Esophagus muscularis mucosa (tissue), 4 donors: ENCODE results near the gene PAQR4. TPM values are rescaled to one million over a fixed set of nuclear protein-coding genes. Genes with fewer than 3 reads are reported as not detected.

ENCODE experiments used
- DNase-seq: peaks from one replicate; pipeline ENCODE4 v3.0.0-alpha.2; 2017; ENCODE audit errors: extremely low spot score
- H3K27ac ChIP-seq, 4 donors: fragments of 200-600 bp; sonication (generic); replicated peaks in 1 of 4; 1 replicate in 3 of 4; 2 replicates in 1 of 4; pipeline ENCODE4 v1.5.1; 2016 to 2019; ENCODE audit warnings: mild to moderate bottlenecking in 1 of 4
- H3K27me3 ChIP-seq, 4 donors: fragments of 200-600 bp; sonication (generic); one replicate each; pipeline versions ENCODE4 v1.5.1 to v1.6.0; 2016 to 2019
- H3K36me3 ChIP-seq, 4 donors: fragments of 200-600 bp; sonication (generic); one replicate each; pipeline ENCODE4 v1.5.1; 2016 to 2019
- H3K4me1 ChIP-seq, 4 donors: fragments of 200-600 bp; sonication (generic); one replicate each; pipeline ENCODE4 v1.5.1; 2016 to 2019
- H3K4me3 ChIP-seq, 4 donors: fragments of 200-600 bp; sonication (generic); 1 replicate in 2 of 4; 2 replicates in 2 of 4; pipeline ENCODE4 v1.5.1; 2016 to 2019; ENCODE audit warnings: mild to moderate bottlenecking in 4 of 4, moderate library complexity in 1 of 4
- H3K9me3 ChIP-seq, 4 donors: fragments of 200-600 bp; sonication (generic); 1 replicate in 3 of 4; 2 replicates in 1 of 4; pipeline ENCODE4 v1.5.1; 2016 to 2019
- EP300 ChIP-seq: sonication (generic); formaldehyde crosslinking; IDR thresholded peaks from one replicate; pipeline ENCODE4 v1.6.1; 2017; ENCODE audit warnings: antibody characterized with exemption
- POLR2A ChIP-seq: fragments of 450-650 bp; IDR thresholded peaks from one replicate; pipeline ENCODE4 v1.6.1; 2017; ENCODE audit warnings: antibody characterized with exemption, moderate library complexity, mild to moderate bottlenecking, low read depth
- POLR2AphosphoS5 ChIP-seq, 2 donors: sonication (generic); formaldehyde crosslinking; IDR thresholded peaks; one replicate each; pipeline ENCODE4 v1.6.1; 2017; ENCODE audit warnings: antibody characterized with exemption in 2 of 2
- WGBS: methylation state at CpG from one replicate; pipeline ENCODE4 v1.1.5; 2018; 5-methylcytosine and 5-hydroxymethylcytosine counted together
- intact Hi-C: fragments of 100-400 bp; cut with DNase I; formaldehyde crosslinking; loops from one replicate; pipeline ENCODE4 v1.15.1; 2023
- total RNA-seq, 4 donors: library from RNA; depleted of rRNA; stranded (reverse); fragments of >200 nt; gene quantifications; one replicate each; pipeline versions ENCODE4 v1.1.0 to v1.2.1, GENCODE V29; 2016
- TF ChIP-seq, protein P1 (sequence below), 3 experiments: fragments of 200-600 bp in 2 of 3; fragments of 450-650 bp in 1 of 3; sonication (generic) in 2 of 3; IDR thresholded peaks; one replicate each; pipeline ENCODE4 v1.5.1; 2017 to 2019; ENCODE audit warnings: antibody characterized with exemption in 3 of 3, mild to moderate bottlenecking in 2 of 3, moderate library complexity in 1 of 3

Gene PAQR4
- total RNA-seq, 4 donors from 2014 or later = 2.2 to 7.5 (median 4.7) TPM

GRCh38 chr16:2949705-2950352, 19.3 kb upstream of the PAQR4 start:
- WGBS = 91% methylated on average over 12 of the region's 19 CpGs
- peaks cover 11 to 40% (median 29%) of the 10 kb centered on the region in 4 donors for H3K36me3 ChIP-seq
- H3K4me3 ChIP-seq = no peak overlapping the region
- no peak for DNase-seq
- H3K27ac ChIP-seq = no peak overlapping the region
- intact Hi-C loops = no loop called here
- no peaks in the 10 kb centered on the region for H3K4me1 ChIP-seq
- no peaks in the 10 kb centered on the region for H3K9me3 ChIP-seq
- TF ChIP-seq EP300 = no peak
- no peak for TF ChIP-seq POLR2AphosphoS5 (IDR thresholded peaks at IDR 0.05)
- TF ChIP-seq POLR2A = no peak
- TF ChIP-seq, protein P1, sequence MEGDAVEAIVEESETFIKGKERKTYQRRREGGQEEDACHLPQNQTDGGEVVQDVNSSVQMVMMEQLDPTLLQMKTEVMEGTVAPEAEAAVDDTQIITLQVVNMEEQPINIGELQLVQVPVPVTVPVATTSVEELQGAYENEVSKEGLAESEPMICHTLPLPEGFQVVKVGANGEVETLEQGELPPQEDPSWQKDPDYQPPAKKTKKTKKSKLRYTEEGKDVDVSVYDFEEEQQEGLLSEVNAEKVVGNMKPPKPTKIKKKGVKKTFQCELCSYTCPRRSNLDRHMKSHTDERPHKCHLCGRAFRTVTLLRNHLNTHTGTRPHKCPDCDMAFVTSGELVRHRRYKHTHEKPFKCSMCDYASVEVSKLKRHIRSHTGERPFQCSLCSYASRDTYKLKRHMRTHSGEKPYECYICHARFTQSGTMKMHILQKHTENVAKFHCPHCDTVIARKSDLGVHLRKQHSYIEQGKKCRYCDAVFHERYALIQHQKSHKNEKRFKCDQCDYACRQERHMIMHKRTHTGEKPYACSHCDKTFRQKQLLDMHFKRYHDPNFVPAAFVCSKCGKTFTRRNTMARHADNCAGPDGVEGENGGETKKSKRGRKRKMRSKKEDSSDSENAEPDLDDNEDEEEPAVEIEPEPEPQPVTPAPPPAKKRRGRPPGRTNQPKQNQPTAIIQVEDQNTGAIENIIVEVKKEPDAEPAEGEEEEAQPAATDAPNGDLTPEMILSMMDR (IDR thresholded peaks at IDR 0.05) = no peak
- peaks cover 0 to 10% (median 2%) of the 10 kb centered on the region in 4 donors for H3K27me3 ChIP-seq

- intact Hi-C loops = no loop called here
- no peak overlapping the region for H3K4me3 ChIP-seq
- no peak for DNase-seq
- no peak overlapping the region for H3K27ac ChIP-seq
- peaks cover 0 to 15% (median 6%) of the 10 kb centered on the region in 4 donors for H3K27me3 ChIP-seq
- no peaks in the 10 kb centered on the region for H3K9me3 ChIP-seq
- peaks cover 11 to 36% (median 28%) of the 10 kb centered on the region in 4 donors for H3K36me3 ChIP-seq
- WGBS = 100% methylated on average over 8 of the region's 13 CpGs
- H3K4me1 ChIP-seq = no peaks in the 10 kb centered on the region
- no peak for TF ChIP-seq EP300
Measured at GRCh38 chr16:2950353-2950724, 18.8 kb upstream of the PAQR4 start.

GRCh38 chr16:2950773-2951172, 18.4 kb upstream of the PAQR4 start:
- H3K9me3 ChIP-seq = no peaks in the 10 kb centered on the region
- no peak for TF ChIP-seq POLR2A
- TF ChIP-seq, protein P1 (IDR thresholded peaks at IDR 0.05) = no peak
- no peak for TF ChIP-seq EP300
- no peak for TF ChIP-seq POLR2AphosphoS5 (IDR thresholded peaks at IDR 0.05)
- H3K4me1 ChIP-seq = no peaks in the 10 kb centered on the region
- no peak overlapping the region for H3K27ac ChIP-seq
- no peak overlapping the region for H3K4me3 ChIP-seq
- intact Hi-C loops = no loop called here
- peaks cover 11 to 36% (median 28%) of the 10 kb centered on the region in 4 donors for H3K36me3 ChIP-seq
- DNase-seq = no peak
- peaks cover 0 to 19% (median 9%) of the 10 kb centered on the region in 4 donors for H3K27me3 ChIP-seq
- WGBS = 93% methylated on average over 10 of the region's 16 CpGs

GRCh38 chr16:2952679-2953078, 16.5 kb upstream of the PAQR4 start:
- Histone ChIP-seq H3K27ac (no peak overlapping the region), H3K36me3 (peaks cover 11 to 26% (median 22%) of the 10 kb centered on the region in 4 donors), H3K9me3 (no peaks in the 10 kb centered on the region), H3K4me1 (no peaks in the 10 kb centered on the region), H3K27me3 (peaks cover 0 to 38% (median 16%) of the 10 kb centered on the region in 4 donors), H3K4me3 (no peak overlapping the region)
- no peak for DNase-seq
- intact Hi-C loops = no loop called here
- WGBS = 62% methylated on average over 10 of the region's 11 CpGs
- no peak for TF ChIP-seq POLR2AphosphoS5 (IDR thresholded peaks at IDR 0.05)

- no peaks in the 10 kb centered on the region for H3K9me3 ChIP-seq
- intact Hi-C loops = no loop called here
- H3K36me3 ChIP-seq = peaks cover 8 to 19% (median 15%) of the 10 kb centered on the region in 4 donors
- peaks cover 0 to 50% (median 16%) of the 10 kb centered on the region in 4 donors for H3K27me3 ChIP-seq
- H3K4me1 ChIP-seq = no peaks in the 10 kb centered on the region
- WGBS = 44% methylated on average over 20 of the region's 31 CpGs
- TF ChIP-seq POLR2AphosphoS5 (IDR thresholded peaks at IDR 0.05) (no peak), POLR2A (no peak), EP300 (no peak)
- TF ChIP-seq, protein P1 (IDR thresholded peaks at IDR 0.05) = no peak
- DNase-seq = no peak
- no peak overlapping the region for H3K4me3 ChIP-seq
- no peak overlapping the region for H3K27ac ChIP-seq
Measured at GRCh38 chr16:2953706-2954627, 15.2 kb upstream of the PAQR4 start.
